K562 (cell line): ENCODE data around the gene IL12RB2. TPM values are rescaled to one million over a fixed set of nuclear protein-coding genes. Genes with fewer than 3 reads are reported as not detected.

Source experiments
- ATF6 ChIP-seq: sonication (generic); formaldehyde crosslinking; IDR thresholded peaks from 2 replicates; pipeline ENCODE4 v1.4.0; 2020; ENCODE audit warnings: mild to moderate bottlenecking, missing genetic modification reagents
- BHLHE40 ChIP-seq: IDR thresholded peaks from 2 replicates; pipeline ENCODE4 v1.6.1; 2011; ENCODE audit warnings: low read length, improper control_type of control experiment
- BRD9 ChIP-seq: fragments of 450-650 bp; IDR thresholded peaks from 2 replicates; pipeline ENCODE4 v1.6.1; 2018; ENCODE audit warnings: low read depth; ENCODE audit not compliant: partially characterized antibody
- CHD1 ChIP-seq: fragments of 200-600 bp; sonication (generic); IDR thresholded peaks from one replicate; pipeline ENCODE4 v1.6.1; 2012; ENCODE audit warnings: mild to moderate bottlenecking, moderate library complexity, low read length, inconsistent platforms
- HIVEP1 ChIP-seq: fragments of 250-450 bp; sonication (Bioruptor Pico); IDR thresholded peaks from 2 replicates; pipeline ENCODE4 v1.4.0; 2020; ENCODE audit warnings: mild to moderate bottlenecking
- HSF4 ChIP-seq: fragments of 250-450 bp; sonication (Bioruptor Pico); IDR thresholded peaks from 2 replicates; pipeline ENCODE4 v2.1.2; 2022; ENCODE audit warnings: mild to moderate bottlenecking, moderate library complexity, borderline replicate concordance
- KLF6 ChIP-seq: fragments of 250-450 bp; sonication (Bioruptor Pico); IDR thresholded peaks from 2 replicates; pipeline ENCODE4 v1.4.0; 2020; ENCODE audit warnings: mild to moderate bottlenecking, moderate library complexity, borderline replicate concordance
- MAZ ChIP-seq, 2 experiments: fragments of 450-650 bp in 1 of 2; sonication (generic) in 1 of 2; formaldehyde crosslinking; IDR thresholded peaks in 1 of 2; conservative IDR thresholded peaks in 1 of 2; 2 replicates each; pipeline versions ENCODE4 v1.4.0 to v1.5.0; 2020; ENCODE audit warnings: mild to moderate bottlenecking in 1 of 2, missing genetic modification reagents in 1 of 2
- MTA2 ChIP-seq: fragments of 450-650 bp; IDR thresholded peaks from 2 replicates; pipeline ENCODE4 v1.6.1; 2016; ENCODE audit warnings: low read depth
- NCOA4 ChIP-seq: fragments of 450-650 bp; IDR thresholded peaks from 2 replicates; pipeline ENCODE4 v1.6.1; 2018; ENCODE audit warnings: mild to moderate bottlenecking; ENCODE audit not compliant: partially characterized antibody
- NEUROD1 ChIP-seq: fragments of 150-350 bp; IDR thresholded peaks from 2 replicates; pipeline ENCODE4 v1.6.1; 2014; ENCODE audit warnings: borderline replicate concordance, low read length, low read depth; ENCODE audit not compliant: partially characterized antibody
- POLR3G ChIP-seq: IDR thresholded peaks from 2 replicates; pipeline ENCODE4 v1.6.1; 2011; ENCODE audit not compliant: insufficient read length, insufficient replicate concordance; ENCODE audit errors: extremely low read depth
- RAD51 ChIP-seq: fragments of 450-650 bp; IDR thresholded peaks from 2 replicates; pipeline ENCODE4 v1.7.1; 2016; ENCODE audit warnings: low read depth, mild to moderate bottlenecking, borderline replicate concordance
- SMARCA5 ChIP-seq: fragments of 450-650 bp; IDR thresholded peaks from 2 replicates; pipeline ENCODE4 v1.6.1; 2016
- SMARCB1 ChIP-seq: IDR thresholded peaks from 2 replicates; pipeline ENCODE4 v1.6.1; 2011; ENCODE audit warnings: improper control_type of control experiment, low read depth; ENCODE audit not compliant: insufficient read length
- SREBF1 ChIP-seq: fragments of 150-350 bp; IDR thresholded peaks from 2 replicates; pipeline ENCODE4 v1.6.1; 2014; ENCODE audit warnings: antibody characterized with exemption, low read depth, low read length, borderline replicate concordance
- THRAP3 ChIP-seq: fragments of 450-650 bp; IDR thresholded peaks from 2 replicates; pipeline ENCODE4 v1.6.1; 2016; ENCODE audit warnings: mild to moderate bottlenecking, inconsistent platforms, borderline replicate concordance
- USF1 ChIP-seq: sonication (generic); formaldehyde crosslinking; IDR thresholded peaks from 2 replicates; pipeline ENCODE4 v1.9.0; 2022; ENCODE audit warnings: mild to moderate bottlenecking, missing genetic modification reagents
- VEZF1 ChIP-seq: fragments of 200-800 bp; sonication (Bioruptor generic); IDR thresholded peaks from 2 replicates; pipeline ENCODE4 v1.6.1; 2017; ENCODE audit warnings: missing genetic modification characterization, missing compliant biosample characterization
- XRCC5 ChIP-seq: fragments of 200-400 bp; formaldehyde crosslinking; IDR thresholded peaks from 2 replicates; pipeline ENCODE4 v1.6.1; 2017; ENCODE audit warnings: low read depth, mild to moderate bottlenecking, low read length
- YBX1 ChIP-seq: fragments of 450-650 bp; IDR thresholded peaks from 2 replicates; pipeline ENCODE4 v1.7.1; 2016; ENCODE audit warnings: mild to moderate bottlenecking
- ZNF197 ChIP-seq: fragments of 200-800 bp; sonication (Bioruptor generic); IDR thresholded peaks from 2 replicates; pipeline ENCODE4 v1.6.1; 2016; ENCODE audit warnings: low read depth, missing genetic modification characterization, missing compliant biosample characterization
- ZNF311 ChIP-seq: fragments of 250-450 bp; sonication (Bioruptor Pico); IDR thresholded peaks from 2 replicates; pipeline ENCODE4 v1.4.0; 2020; ENCODE audit warnings: mild to moderate bottlenecking, moderate library complexity
- polyA plus RNA-seq, 8 experiments: library from polyadenylated mRNA; depleted of rRNA in 4 of 8; stranded (reverse) in 5 of 8; unstranded in 3 of 8; fragments of >200 nt; fragmentation: Nextera tagmentation in 2 of 8; fragmentation: Illumina TruSeq in 1 of 8; extraction: Ambion mirVana in 2 of 8; extraction: Trizol in 1 of 8; gene quantifications; 2 replicates each; pipeline versions ENCODE4 v1.2.1 to v1.2.3, GENCODE V29; 2011 to 2014; ENCODE audit warnings: inconsistent platforms in 1 of 8, missing spikeins in 1 of 8
- total RNA-seq, 7 experiments: library from RNA; depleted of rRNA in 6 of 7; stranded (reverse); fragments of >200 nt in 6 of 7; fragmentation: Illumina TruSeq in 2 of 7; extraction: Trizol in 2 of 7; gene quantifications; 2 replicates each; pipeline versions ENCODE4 v1.2.1 to v1.2.3, GENCODE V29; 2011 to 2021; ENCODE audit warnings: low replicate concordance in 1 of 7

IL12RB2 gene
- total and polyA plus RNA-seq, 9 of the 15 experiments (the other 6 are each of a cell fraction or from before 2014, with no cell fraction given): 0.39 to 3.3 (median 1.9) TPM

GRCh38 chr1:67355745-67356424, 48.2 kb downstream of the IL12RB2 start (continued):
- TF ChIP-seq ATF6 (CRISPR knock-in tag) (no peak), ZNF197 (no peak), ZNF311 (CRISPR knock-in tag) (no peak), CHD1 (no peak), NCOA4 (no peak), POLR3G (no peak), BRD9 (no peak), HSF4 (no peak), USF1 (CRISPR knock-in tag) (no peak), YBX1 (no peak), SREBF1 (no peak), KLF6 (no peak), XRCC5 (no peak), SMARCB1 (no peak), NEUROD1 (peak; percentile 16), THRAP3 (no peak), MTA2 (peak; percentile 85), SMARCA5 (no peak), BHLHE40 (no peak), MAZ (CRISPR knock-in tag; conservative IDR thresholded peaks at IDR 0.05 in 1 of 2, IDR thresholded peaks at IDR 0.05 in 1 of 2) (no peak), VEZF1 (no peak), HIVEP1 (no peak), RAD51 (no peak)
